Measurements from ENCODE around the gene FHAD1. TPM values are rescaled to one million over a fixed set of nuclear protein-coding genes. Genes with fewer than 3 reads are reported as not detected.

Gene FHAD1
- total and polyA plus RNA-seq, 9 donors = 0.82 to 2.1 (median 1.3) TPM

- no peak overlapping the region for H3K4me3 ChIP-seq (ENCODE audit: low read length)
- no peaks in the 10 kb centered on the region for H3K36me3 ChIP-seq (ENCODE audit: control insufficient read depth, insufficient read depth, low read length)
- H3K9me3 ChIP-seq (replicated peaks; ENCODE audit: control insufficient read depth, low read depth, low read length) = no peaks in the 10 kb centered on the region
- WGBS (ENCODE audit: insufficient coverage) = 55% methylated on average over 8 of the region's 17 CpGs
- H3K27ac ChIP-seq (ENCODE audit: low read length) = no peak overlapping the region
- no peak for DNase-seq
- peaks cover 4% of the 10 kb centered on the region for H3K4me1 ChIP-seq (ENCODE audit: control insufficient read depth, insufficient read depth, low read length)
- peaks cover 4% of the 10 kb centered on the region for H3K27me3 ChIP-seq (ENCODE audit: control insufficient read depth, insufficient read depth, low read length)
Observed at GRCh38 chr1:15444468-15445389, 197.7 kb downstream of the FHAD1 start.

- no peak overlapping the region for H3K27ac ChIP-seq (ENCODE audit: low read length)
- no peaks in the 10 kb centered on the region for H3K36me3 ChIP-seq (ENCODE audit: control insufficient read depth, insufficient read depth, low read length)
- WGBS (ENCODE audit: insufficient coverage) = 76% methylated on average over 14 of the region's 14 CpGs
- no peak overlapping the region for H3K4me3 ChIP-seq (ENCODE audit: low read length)
- H3K27me3 ChIP-seq (ENCODE audit: control insufficient read depth, insufficient read depth, low read length) = peaks cover 4% of the 10 kb centered on the region
- no peak for DNase-seq
- H3K9me3 ChIP-seq (replicated peaks; ENCODE audit: control insufficient read depth, low read depth, low read length) = no peaks in the 10 kb centered on the region
- H3K4me1 ChIP-seq (ENCODE audit: control insufficient read depth, insufficient read depth, low read length) = peaks cover 4% of the 10 kb centered on the region
Observed at GRCh38 chr1:15445390-15446122, 198.5 kb downstream of the FHAD1 start.

GRCh38 chr1:15446212-15446611 lies 199.2 kb downstream of the FHAD1 start:
- H3K4me1 ChIP-seq (ENCODE audit: control insufficient read depth, insufficient read depth, low read length) = peaks cover 4% of the 10 kb centered on the region
- H3K27ac ChIP-seq (ENCODE audit: low read length) = no peak overlapping the region
- H3K27me3 ChIP-seq (ENCODE audit: control insufficient read depth, insufficient read depth, low read length) = peaks cover 4% of the 10 kb centered on the region
- H3K4me3 ChIP-seq (ENCODE audit: low read length) = no peak overlapping the region
- no peak for DNase-seq
- H3K36me3 ChIP-seq (ENCODE audit: control insufficient read depth, insufficient read depth, low read length) = no peaks in the 10 kb centered on the region
- H3K9me3 ChIP-seq (replicated peaks; ENCODE audit: control insufficient read depth, low read depth, low read length) = no peaks in the 10 kb centered on the region
- 83% methylated on average over 2 of the region's 4 CpGs for WGBS (ENCODE audit: insufficient coverage)

Other genes with a start within 250 kb of the FHAD1 start
- 5.0 TPM for gene TMEM51, start 93.5 kb upstream of the FHAD1 start, total RNA-seq
- 10 to 100 TPM in 1 of 8 donors, 1 to 10 TPM in 7; 6.8 to 12.1 (median 8.0) TPM for gene TMEM51, start 93.5 kb upstream of the FHAD1 start, polyA plus RNA-seq (ENCODE audit: insufficient read depth in 1 of 8, insufficient read length in 8 of 8, low replicate concordance in 1 of 8)
- 18.3 TPM for gene EFHD2, start 162.7 kb downstream of the FHAD1 start, total RNA-seq
- 10 to 100 TPM; 28.2 to 40.8 (median 34.0) TPM for gene EFHD2, start 162.7 kb downstream of the FHAD1 start, polyA plus RNA-seq (ENCODE audit: insufficient read depth in 1 of 8, insufficient read length in 8 of 8, low replicate concordance in 1 of 8)
- 0.13 TPM for gene CTRC, start 191.2 kb downstream of the FHAD1 start, total RNA-seq
- 1 to 10 TPM in 2 of 8 donors, under 1 TPM in 6; 0.07 to 2.2 (median 0.46) TPM for gene CTRC, start 191.2 kb downstream of the FHAD1 start, polyA plus RNA-seq (ENCODE audit: insufficient read depth in 1 of 8, insufficient read length in 8 of 8, low replicate concordance in 1 of 8)
- 0.13 TPM for gene CELA2A, start 209.5 kb downstream of the FHAD1 start, total RNA-seq
- gene CELA2A, start 209.5 kb downstream of the FHAD1 start, polyA plus RNA-seq (ENCODE audit: insufficient read depth in 1 of 8, insufficient read length in 8 of 8, low replicate concordance in 1 of 8) = under 1 TPM in 3 of 8 donors, not detected in 5; 0.37 to 0.40 (median 0.38) TPM
- 2.7 TPM for gene CELA2B, start 228.9 kb downstream of the FHAD1 start, total RNA-seq
- 1 to 10 TPM; 2.2 to 5.7 (median 3.6) TPM for gene CELA2B, start 228.9 kb downstream of the FHAD1 start, polyA plus RNA-seq (ENCODE audit: insufficient read depth in 1 of 8, insufficient read length in 8 of 8, low replicate concordance in 1 of 8)